GM21717 (cell line): ENCODE data around the gene TPX2.
"Not testable (repeated sequence)": the region's sequence is repeated elsewhere in the genome, so short reads cannot be mapped to it uniquely, and the experiment has no call there.

Experiments
- ATAC-seq: cut with Tn5 transposase; IDR thresholded peaks from one replicate; pipeline ENCODE4 v1.9.1; 2021; ENCODE audit warnings: mild to moderate bottlenecking, moderate library complexity; ENCODE audit not compliant: unreplicated experiment

TPX2 gene

GRCh38 chr20:31811198-31811597, 72.1 kb downstream of the TPX2 start:
- ATAC-seq: no peak

- ATAC-seq: no peak
Measured at GRCh38 chr20:31811796-31812728, 73.0 kb downstream of the TPX2 start.

- no peak for ATAC-seq
Measured at GRCh38 chr20:31813611-31814010, 74.5 kb downstream of the TPX2 start.

GRCh38 chr20:31814142-31814541, 75.1 kb downstream of the TPX2 start:
- not testable (repeated sequence) for ATAC-seq

GRCh38 chr20:31815408-31816188, 76.5 kb downstream of the TPX2 start:
- ATAC-seq: no peak

- ATAC-seq: no peak
Measured at GRCh38 chr20:31816221-31816620, 77.1 kb downstream of the TPX2 start.

- ATAC-seq: no peak
Measured at GRCh38 chr20:31817461-31817860, 78.4 kb downstream of the TPX2 start.

GRCh38 chr20:31818376-31818908, 79.4 kb downstream of the TPX2 start:
- no peak for ATAC-seq

- no peak for ATAC-seq
Measured at GRCh38 chr20:31819083-31819784, 80.1 kb downstream of the TPX2 start, which contains the start of gene MYLK2. Gene MYLK2, plus strand, starts transcription at chr20:31819356. Its CDS starts 225 bp downstream, at chr20:31819581.

- ATAC-seq: no peak
Measured at GRCh38 chr20:31820228-31820627, 81.1 kb downstream of the TPX2 start.

- no peak for ATAC-seq
Measured at GRCh38 chr20:31821427-31821826, 82.3 kb downstream of the TPX2 start.

GRCh38 chr20:31822421-31823330, 83.6 kb downstream of the TPX2 start:
- ATAC-seq: no peak

GRCh38 chr20:31823360-31824124, 84.5 kb downstream of the TPX2 start:
- ATAC-seq: no peak

- no peak for ATAC-seq
Measured at GRCh38 chr20:31824125-31824485, 85.0 kb downstream of the TPX2 start.

- ATAC-seq: no peak
Measured at GRCh38 chr20:31824554-31825313, 85.6 kb downstream of the TPX2 start.

- ATAC-seq: no peak
Measured at GRCh38 chr20:31826074-31826473, 87.0 kb downstream of the TPX2 start.

- no peak for ATAC-seq
Measured at GRCh38 chr20:31827059-31827458, 88.0 kb downstream of the TPX2 start.

- not testable (repeated sequence) for ATAC-seq
Measured at GRCh38 chr20:31828016-31828415, 88.9 kb downstream of the TPX2 start.
